Fibroblast of lung (primary cell): ENCODE results near the gene DNAH1. TPM values are rescaled to one million over a fixed set of nuclear protein-coding genes. Genes with fewer than 3 reads are reported as not detected.

Experiments used
- DNase-seq, 2 donors: peaks; one replicate each; pipeline versions ENCODE4 v3.0.0 to v3.0.0-alpha.2; 2010; ENCODE audit warnings: low read depth in 2 of 2
- H2AFZ ChIP-seq: 2 replicates; pipeline ENCODE4 v1.5.1; 2012; ENCODE audit warnings: low read length, control low read depth, inconsistent platforms
- H3K27ac ChIP-seq: 2 replicates; pipeline ENCODE4 v1.5.1; 2011; ENCODE audit warnings: low read length, control low read depth; ENCODE audit not compliant: insufficient read depth
- H3K27me3 ChIP-seq: 2 replicates; pipeline ENCODE4 v1.5.1; 2011; ENCODE audit warnings: mild to moderate bottlenecking, low read length; ENCODE audit not compliant: control insufficient read depth, insufficient read depth
- H3K36me3 ChIP-seq: 2 replicates; pipeline ENCODE4 v1.5.1; 2011; ENCODE audit warnings: low read length; ENCODE audit not compliant: control insufficient read depth, insufficient read depth
- H3K4me1 ChIP-seq: 2 replicates; pipeline ENCODE4 v1.5.1; 2011; ENCODE audit warnings: low read length; ENCODE audit not compliant: control insufficient read depth, insufficient read depth; ENCODE audit errors: extremely low read depth
- H3K4me2 ChIP-seq: 2 replicates; pipeline ENCODE4 v1.5.1; 2011; ENCODE audit warnings: low read length, control low read depth; ENCODE audit not compliant: insufficient read depth; ENCODE audit errors: extremely low read depth
- H3K4me3 ChIP-seq, 4 experiments: fragments of 200-600 bp in 1 of 4; sonication (generic) in 1 of 4; replicated peaks in 1 of 4; 2 replicates each; pipeline ENCODE4 v1.5.1; 2011 to 2016; ENCODE audit warnings: low read length in 4 of 4, low read depth in 3 of 4, mild to moderate bottlenecking in 3 of 4, control low read depth in 2 of 4, inconsistent platforms in 1 of 4, mixed read lengths in 1 of 4; ENCODE audit not compliant: insufficient read depth in 1 of 4; ENCODE audit errors: control extremely low read depth in 1 of 4
- H3K79me2 ChIP-seq: 2 replicates; pipeline ENCODE4 v1.5.1; 2012; ENCODE audit warnings: mild to moderate bottlenecking, low read length, inconsistent platforms; ENCODE audit not compliant: control insufficient read depth, insufficient read depth
- H3K9ac ChIP-seq: 2 replicates; pipeline ENCODE4 v1.5.1; 2011; ENCODE audit warnings: mild to moderate bottlenecking, low read length, control low read depth; ENCODE audit not compliant: insufficient read depth
- H3K9me3 ChIP-seq: 2 replicates; pipeline ENCODE4 v1.5.1; 2012; ENCODE audit warnings: low read depth, low read length; ENCODE audit not compliant: control insufficient read depth, insufficient read depth
- H4K20me1 ChIP-seq: 2 replicates; pipeline ENCODE4 v1.5.1; 2011; ENCODE audit warnings: low read length; ENCODE audit not compliant: control insufficient read depth, insufficient read depth; ENCODE audit errors: extremely low read depth
- CTCF ChIP-seq, 2 donors: IDR thresholded peaks in 1 of 2; conservative IDR thresholded peaks in 1 of 2; 1 replicate in 1 of 2; 2 replicates in 1 of 2; pipeline ENCODE4 v1.5.1; 2011 to 2012; ENCODE audit warnings: low read length in 2 of 2, control low read depth in 1 of 2, inconsistent platforms in 1 of 2, low read depth in 1 of 2, mild to moderate bottlenecking in 1 of 2
- EZH2 ChIP-seq: IDR thresholded peaks from 2 replicates; pipeline ENCODE4 v1.5.1; 2012; ENCODE audit warnings: low read length, control low read depth, mild to moderate bottlenecking; ENCODE audit errors: missing control alignments
- polyA plus RNA-seq, 2 donors: library from polyadenylated mRNA; depleted of rRNA in 1 of 2; stranded (reverse) in 1 of 2; unstranded in 1 of 2; fragments of >200 nt; gene quantifications; 2 replicates each; pipeline ENCODE4 v1.2.1, GENCODE V29; 2011 to 2012; ENCODE audit warnings: missing spikeins in 1 of 2
- total RNA-seq: library from RNA; depleted of rRNA; stranded (reverse); fragments of >200 nt; gene quantifications from 2 replicates; pipeline ENCODE4 v1.2.1, GENCODE V29; 2014

The DNAH1 gene
- total and polyA plus RNA-seq, 2 donors (not counting 1 experiment from before 2014, with no cell fraction given), result 1.9 to 3.0 TPM

GRCh38 chr3:52288674-52289073 lies 27.4 kb upstream of the DNAH1 start:
- H3K4me3 ChIP-seq, result peak overlapping the region; percentile 4 to 94 (median 85)
- H3K9ac ChIP-seq, result no peak overlapping the region
- H3K79me2 ChIP-seq, result peaks cover 7% of the 10 kb centered on the region
- no peaks in the 10 kb centered on the region for H3K27me3 ChIP-seq
- DNase-seq, result no peak
- no peak overlapping the region for H2AFZ ChIP-seq
- no peaks in the 10 kb centered on the region for H4K20me1 ChIP-seq
- peaks cover 5% of the 10 kb centered on the region for H3K4me1 ChIP-seq
- peaks cover 11% of the 10 kb centered on the region for H3K36me3 ChIP-seq
- H3K27ac ChIP-seq, result peak overlapping the region; percentile 99
- H3K9me3 ChIP-seq, result no peaks in the 10 kb centered on the region
- TF ChIP-seq CTCF (conservative IDR thresholded peaks at IDR 0.05 in 1 of 2, IDR thresholded peaks at IDR 0.05 in 1 of 2; ENCODE audit: low read depth in 1 of 2, low read length in 2 of 2) (no peak), EZH2 (no peak)
- H3K4me2 ChIP-seq, result peak overlapping the region; percentile 28

- Histone ChIP-seq H3K27ac (no peak overlapping the region), H3K27me3 (no peaks in the 10 kb centered on the region), H3K4me3 (no peak overlapping the region), H3K36me3 (peaks cover 13% of the 10 kb centered on the region), H2AFZ (no peak overlapping the region), H3K4me2 (no peak overlapping the region), H4K20me1 (no peaks in the 10 kb centered on the region), H3K4me1 (peaks cover 5% of the 10 kb centered on the region), H3K9ac (no peak overlapping the region), H3K79me2 (peaks cover 7% of the 10 kb centered on the region), H3K9me3 (no peaks in the 10 kb centered on the region)
- no peak for DNase-seq
- TF ChIP-seq EZH2 (no peak), CTCF (conservative IDR thresholded peaks at IDR 0.05 in 1 of 2, IDR thresholded peaks at IDR 0.05 in 1 of 2; ENCODE audit: low read depth in 1 of 2, low read length in 2 of 2) (no peak)
These were observed 26.8 kb upstream of the DNAH1 start for GRCh38 chr3:52289338-52289746.

- no peak overlapping the region for H3K27ac ChIP-seq
- peaks cover 7% of the 10 kb centered on the region for H3K79me2 ChIP-seq
- no peaks in the 10 kb centered on the region for H3K9me3 ChIP-seq
- no peaks in the 10 kb centered on the region for H4K20me1 ChIP-seq
- H3K4me2 ChIP-seq, result no peak overlapping the region
- H3K9ac ChIP-seq, result no peak overlapping the region
- no peak for TF ChIP-seq EZH2
- TF ChIP-seq CTCF (conservative IDR thresholded peaks at IDR 0.05 in 1 of 2, IDR thresholded peaks at IDR 0.05 in 1 of 2; ENCODE audit: low read depth in 1 of 2, low read length in 2 of 2), result no peak
- no peak overlapping the region for H3K4me3 ChIP-seq
- peaks cover 5% of the 10 kb centered on the region for H3K4me1 ChIP-seq
- H2AFZ ChIP-seq, result no peak overlapping the region
- H3K36me3 ChIP-seq, result peaks cover 13% of the 10 kb centered on the region
- no peak for DNase-seq
- H3K27me3 ChIP-seq, result no peaks in the 10 kb centered on the region
These were observed 26.1 kb upstream of the DNAH1 start for GRCh38 chr3:52289747-52290595.
